Ishikawa (cell line): ENCODE measurements around the gene FSTL4.

Experiments
- CEBPB ChIP-seq: IDR thresholded peaks from 2 replicates; pipeline ENCODE4 v1.6.1; 2012
- CREB1 ChIP-seq: IDR thresholded peaks from 2 replicates; pipeline ENCODE4 v1.6.1; 2012; ENCODE audit warnings: low read depth
- EGR1 ChIP-seq: IDR thresholded peaks from 2 replicates; pipeline ENCODE4 v1.6.1; 2012
- EP300 ChIP-seq: IDR thresholded peaks from 2 replicates; pipeline ENCODE4 v1.6.1; 2012; ENCODE audit warnings: borderline replicate concordance
- MAX ChIP-seq: IDR thresholded peaks from 2 replicates; pipeline ENCODE4 v1.6.1; 2012
- NFIC ChIP-seq: IDR thresholded peaks from 2 replicates; pipeline ENCODE4 v1.6.1; 2012
- RAD21 ChIP-seq: IDR thresholded peaks from 2 replicates; pipeline ENCODE4 v1.6.1; 2012; ENCODE audit warnings: low read depth
- REST ChIP-seq: IDR thresholded peaks from 2 replicates; pipeline ENCODE4 v1.6.1; 2012; ENCODE audit warnings: low read depth, mild to moderate bottlenecking
- TAF1 ChIP-seq: IDR thresholded peaks from 2 replicates; pipeline ENCODE4 v1.6.1; 2012; ENCODE audit warnings: low read depth, mild to moderate bottlenecking
- TCF12 ChIP-seq: IDR thresholded peaks from 2 replicates; pipeline ENCODE4 v1.6.1; 2012; ENCODE audit warnings: low read depth
- TEAD4 ChIP-seq: IDR thresholded peaks from 2 replicates; pipeline ENCODE4 v1.6.1; 2012
- USF1 ChIP-seq: IDR thresholded peaks from 2 replicates; pipeline ENCODE4 v1.6.1; 2012
- YY1 ChIP-seq: IDR thresholded peaks from 2 replicates; pipeline ENCODE4 v1.6.1; 2012; ENCODE audit warnings: low read depth
- ZBTB7A ChIP-seq: IDR thresholded peaks from 2 replicates; pipeline ENCODE4 v1.6.1; 2012; ENCODE audit warnings: low read depth

- TF ChIP-seq RAD21 (peak; percentile 36; the same call in 1 of the 2 replicates), ZBTB7A (no peak), EGR1 (no peak), EP300 (no peak), REST (no peak), NFIC (no peak), YY1 (no peak), USF1 (no peak), CEBPB (no peak), MAX (no peak), TAF1 (no peak), TEAD4 (no peak), TCF12 (no peak), CREB1 (no peak)
Observed at GRCh38 chr5:133552925-133553525, 59.3 kb downstream of the FSTL4 start.
